ENCODE data around the gene TAS2R41.

DNA sequence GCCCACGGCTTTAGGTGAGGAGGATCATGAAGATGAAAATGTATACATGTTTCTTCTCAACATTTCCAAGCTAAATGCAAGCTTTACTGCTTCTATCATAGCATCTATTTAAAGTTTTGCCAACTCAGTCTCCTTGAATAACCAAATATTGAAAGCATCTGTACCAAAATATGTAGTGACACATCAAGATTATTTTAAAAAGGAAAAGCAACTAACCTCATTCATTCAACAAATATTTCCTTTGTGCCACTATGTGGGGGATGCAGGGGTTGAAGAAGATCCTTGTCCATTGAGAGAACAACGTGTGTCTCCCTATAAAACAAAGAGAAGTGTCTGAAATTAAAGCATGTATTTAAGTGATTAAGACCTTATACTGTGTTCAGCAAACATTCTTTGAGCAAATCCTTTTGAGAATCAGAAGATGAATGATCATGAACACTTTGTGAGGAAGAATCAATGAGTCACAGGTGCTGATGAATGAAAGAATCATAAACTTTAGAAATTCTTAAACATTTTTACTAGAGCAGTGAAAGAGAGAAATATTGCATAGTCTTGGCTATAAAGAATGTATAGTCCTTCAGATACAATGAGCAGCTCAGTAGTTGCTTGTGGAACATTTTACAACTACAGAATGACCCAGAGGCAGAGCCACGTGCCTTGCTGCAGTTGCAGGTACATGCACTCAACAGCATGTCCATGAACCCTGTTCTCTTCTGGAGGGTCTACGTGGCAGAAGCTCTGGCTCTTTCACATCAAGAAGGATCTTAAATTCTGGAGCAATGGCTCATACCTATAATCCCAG lies 20.5 kb upstream of the TAS2R41 start:
- TF ChIP-seq, protein P1, sequence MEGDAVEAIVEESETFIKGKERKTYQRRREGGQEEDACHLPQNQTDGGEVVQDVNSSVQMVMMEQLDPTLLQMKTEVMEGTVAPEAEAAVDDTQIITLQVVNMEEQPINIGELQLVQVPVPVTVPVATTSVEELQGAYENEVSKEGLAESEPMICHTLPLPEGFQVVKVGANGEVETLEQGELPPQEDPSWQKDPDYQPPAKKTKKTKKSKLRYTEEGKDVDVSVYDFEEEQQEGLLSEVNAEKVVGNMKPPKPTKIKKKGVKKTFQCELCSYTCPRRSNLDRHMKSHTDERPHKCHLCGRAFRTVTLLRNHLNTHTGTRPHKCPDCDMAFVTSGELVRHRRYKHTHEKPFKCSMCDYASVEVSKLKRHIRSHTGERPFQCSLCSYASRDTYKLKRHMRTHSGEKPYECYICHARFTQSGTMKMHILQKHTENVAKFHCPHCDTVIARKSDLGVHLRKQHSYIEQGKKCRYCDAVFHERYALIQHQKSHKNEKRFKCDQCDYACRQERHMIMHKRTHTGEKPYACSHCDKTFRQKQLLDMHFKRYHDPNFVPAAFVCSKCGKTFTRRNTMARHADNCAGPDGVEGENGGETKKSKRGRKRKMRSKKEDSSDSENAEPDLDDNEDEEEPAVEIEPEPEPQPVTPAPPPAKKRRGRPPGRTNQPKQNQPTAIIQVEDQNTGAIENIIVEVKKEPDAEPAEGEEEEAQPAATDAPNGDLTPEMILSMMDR (IDR thresholded peaks at IDR 0.05), result no peak
- TF ChIP-seq POLR2A (IDR thresholded peaks at IDR 0.05), result no peak
